Hepatocyte (in vitro differentiated cells): Measurements from ENCODE around the gene ZNF536.

ENCODE experiments used
- EZH2 ChIP-seq: fragments of 200-600 bp; sonication (generic); IDR thresholded peaks from 2 replicates; pipeline ENCODE4 v1.6.1; 2016; ENCODE audit warnings: antibody characterized with exemption, mild to moderate bottlenecking, borderline replicate concordance
- EZH2phosphoT487 ChIP-seq: fragments of 200-600 bp; sonication (generic); IDR thresholded peaks from one replicate; pipeline ENCODE4 v1.6.1; 2018; ENCODE audit warnings: antibody characterized with exemption, mild to moderate bottlenecking, low read depth, moderate library complexity; ENCODE audit not compliant: unreplicated experiment, severe bottlenecking
- TF ChIP-seq, protein P1 (sequence below): fragments of 200-600 bp; sonication (generic); IDR thresholded peaks from 2 replicates; pipeline ENCODE4 v1.5.1; 2016; ENCODE audit warnings: antibody characterized with exemption, mild to moderate bottlenecking; ENCODE audit not compliant: poor library complexity

DNA sequence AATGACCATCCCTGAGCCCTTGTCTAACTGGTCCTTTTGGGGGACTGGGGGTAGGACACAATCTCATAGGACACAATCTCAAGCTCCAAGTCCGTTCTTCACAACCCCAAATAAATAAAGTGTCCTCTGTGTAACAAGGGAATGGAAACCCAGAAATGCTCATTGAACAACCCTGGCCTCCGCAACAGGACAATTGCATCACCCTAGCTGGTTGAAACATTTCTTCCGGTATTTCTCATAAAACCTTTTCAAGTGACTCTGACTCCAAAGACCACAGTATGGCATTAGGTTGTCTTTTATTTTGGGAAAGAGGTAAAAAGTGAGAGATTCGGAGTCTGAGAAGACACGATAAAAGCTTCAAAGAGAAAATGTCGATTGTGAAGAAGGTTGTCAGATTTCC lies 186.6 kb downstream of the ZNF536 start:
- TF ChIP-seq, protein P1, sequence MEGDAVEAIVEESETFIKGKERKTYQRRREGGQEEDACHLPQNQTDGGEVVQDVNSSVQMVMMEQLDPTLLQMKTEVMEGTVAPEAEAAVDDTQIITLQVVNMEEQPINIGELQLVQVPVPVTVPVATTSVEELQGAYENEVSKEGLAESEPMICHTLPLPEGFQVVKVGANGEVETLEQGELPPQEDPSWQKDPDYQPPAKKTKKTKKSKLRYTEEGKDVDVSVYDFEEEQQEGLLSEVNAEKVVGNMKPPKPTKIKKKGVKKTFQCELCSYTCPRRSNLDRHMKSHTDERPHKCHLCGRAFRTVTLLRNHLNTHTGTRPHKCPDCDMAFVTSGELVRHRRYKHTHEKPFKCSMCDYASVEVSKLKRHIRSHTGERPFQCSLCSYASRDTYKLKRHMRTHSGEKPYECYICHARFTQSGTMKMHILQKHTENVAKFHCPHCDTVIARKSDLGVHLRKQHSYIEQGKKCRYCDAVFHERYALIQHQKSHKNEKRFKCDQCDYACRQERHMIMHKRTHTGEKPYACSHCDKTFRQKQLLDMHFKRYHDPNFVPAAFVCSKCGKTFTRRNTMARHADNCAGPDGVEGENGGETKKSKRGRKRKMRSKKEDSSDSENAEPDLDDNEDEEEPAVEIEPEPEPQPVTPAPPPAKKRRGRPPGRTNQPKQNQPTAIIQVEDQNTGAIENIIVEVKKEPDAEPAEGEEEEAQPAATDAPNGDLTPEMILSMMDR: no peak
- TF ChIP-seq EZH2 (no peak), EZH2phosphoT487 (no peak)
